ENCODE measurements around the gene IQSEC1. TPM values are rescaled to one million over a fixed set of nuclear protein-coding genes. Genes with fewer than 3 reads are reported as not detected.

IQSEC1 gene
- total and polyA plus RNA-seq, 2 experiments from 2014 or later, result 21.2 to 24.7 TPM

GRCh38 chr3:13025778-13026518 is 47.3 kb downstream of the IQSEC1 start:
- Histone ChIP-seq H3K27ac (no peak overlapping the region), H3K4me1 (ENCODE audit: insufficient read depth) (peaks cover 12% of the 10 kb centered on the region), H3K27me3 (no peaks in the 10 kb centered on the region), H4K20me1 (ENCODE audit: insufficient read depth, poor library complexity, severe bottlenecking) (no peaks in the 10 kb centered on the region), H3K36me3 (replicated peaks; ENCODE audit: insufficient read depth, low read depth) (no peaks in the 10 kb centered on the region), H3K9me2 (replicated peaks; ENCODE audit: insufficient read depth) (no peaks in the 10 kb centered on the region), H3K9me3 (ENCODE audit: low read depth) (no peaks in the 10 kb centered on the region), H2AFZ (no peak overlapping the region), H3K4me2 (no peak overlapping the region), H3K79me2 (no peaks in the 10 kb centered on the region), H3K4me3 (no peak overlapping the region)
- no peak for TF ChIP-seq CTCF (IDR thresholded peaks at IDR 0.05; ENCODE audit: poor library complexity)
- TF ChIP-seq EZH2 (IDR thresholded peaks at IDR 0.05; ENCODE audit: borderline replicate concordance), result no peak
- TF ChIP-seq EZH2phosphoT487 (IDR thresholded peaks at IDR 0.05; ENCODE audit: low read depth, severe bottlenecking, unreplicated experiment), result no peak
- no peak for DNase-seq (ENCODE audit: low spot score)
- 90% methylated on average over 10 of the region's 10 CpGs for WGBS (ENCODE audit: low lambda C conversion rate, missing lambda C conversion rate)

GRCh38 chr3:13025090-13025489 is 48.1 kb downstream of the IQSEC1 start:
- Histone ChIP-seq H3K9me2 (replicated peaks; ENCODE audit: insufficient read depth) (no peaks in the 10 kb centered on the region), H3K27ac (no peak overlapping the region), H3K9me3 (ENCODE audit: low read depth) (no peaks in the 10 kb centered on the region), H3K36me3 (replicated peaks; ENCODE audit: insufficient read depth, low read depth) (no peaks in the 10 kb centered on the region), H3K4me1 (ENCODE audit: insufficient read depth) (peaks cover 12% of the 10 kb centered on the region), H2AFZ (no peak overlapping the region), H4K20me1 (ENCODE audit: insufficient read depth, poor library complexity, severe bottlenecking) (no peaks in the 10 kb centered on the region), H3K4me2 (no peak overlapping the region), H3K27me3 (no peaks in the 10 kb centered on the region), H3K4me3 (no peak overlapping the region), H3K79me2 (no peaks in the 10 kb centered on the region)
- WGBS (ENCODE audit: low lambda C conversion rate, missing lambda C conversion rate), result 63% methylated on average over 8 of the region's 8 CpGs
- TF ChIP-seq EZH2phosphoT487 (IDR thresholded peaks at IDR 0.05; ENCODE audit: low read depth, severe bottlenecking, unreplicated experiment) (no peak), EZH2 (IDR thresholded peaks at IDR 0.05; ENCODE audit: borderline replicate concordance) (no peak), CTCF (IDR thresholded peaks at IDR 0.05; ENCODE audit: poor library complexity) (no peak)
- no peak for DNase-seq (ENCODE audit: low spot score)

GRCh38 chr3:13024765-13025065 is 48.5 kb downstream of the IQSEC1 start:
- Histone ChIP-seq H3K27me3 (no peaks in the 10 kb centered on the region), H3K9me2 (replicated peaks; ENCODE audit: insufficient read depth) (no peaks in the 10 kb centered on the region), H4K20me1 (ENCODE audit: insufficient read depth, poor library complexity, severe bottlenecking) (no peaks in the 10 kb centered on the region), H3K79me2 (no peaks in the 10 kb centered on the region), H2AFZ (no peak overlapping the region), H3K9me3 (ENCODE audit: low read depth) (no peaks in the 10 kb centered on the region), H3K36me3 (replicated peaks; ENCODE audit: insufficient read depth, low read depth) (no peaks in the 10 kb centered on the region), H3K4me1 (ENCODE audit: insufficient read depth) (peaks cover 12% of the 10 kb centered on the region), H3K4me2 (no peak overlapping the region), H3K27ac (no peak overlapping the region), H3K4me3 (no peak overlapping the region)
- WGBS (ENCODE audit: low lambda C conversion rate, missing lambda C conversion rate), result 93% methylated on average over 2 of the region's 2 CpGs
- TF ChIP-seq EZH2 (IDR thresholded peaks at IDR 0.05; ENCODE audit: borderline replicate concordance) (no peak), EZH2phosphoT487 (IDR thresholded peaks at IDR 0.05; ENCODE audit: low read depth, severe bottlenecking, unreplicated experiment) (no peak), CTCF (IDR thresholded peaks at IDR 0.05; ENCODE audit: poor library complexity) (no peak)
- no peak for DNase-seq (ENCODE audit: low spot score)

Measured in hepatocyte (in vitro differentiated cells).